Nephron (organoid): Measurements from ENCODE around the gene FERMT2.
A peak's percentile ranks its signal among the peaks of the same experiment; 100 is the strongest.

ENCODE experiments used
- H3K27ac Mint-ChIP-seq, 3 experiments: 2 replicates each; pipeline ENCODE4 v1.8.0; 2020; ENCODE audit warnings: mixed read lengths in 3 of 3, mild to moderate bottlenecking in 2 of 3, moderate library complexity in 1 of 3
- H3K27me3 Mint-ChIP-seq: 2 replicates; pipeline ENCODE4 v1.8.0; 2021; ENCODE audit warnings: low read depth, mild to moderate bottlenecking, moderate library complexity, mixed read lengths
- H3K36me3 Mint-ChIP-seq: 2 replicates; pipeline ENCODE4 v1.8.0; 2020; ENCODE audit warnings: low read depth, mixed read lengths
- H3K4me1 Mint-ChIP-seq: 2 replicates; pipeline ENCODE4 v1.8.0; 2020; ENCODE audit warnings: mixed read lengths
- H3K4me3 Mint-ChIP-seq, 3 experiments: 2 replicates each; pipeline ENCODE4 v1.8.0; 2020; ENCODE audit warnings: mild to moderate bottlenecking in 3 of 3, mixed read lengths in 3 of 3, moderate library complexity in 2 of 3
- H3K9me3 Mint-ChIP-seq: 2 replicates; pipeline ENCODE4 v1.8.0; 2020; ENCODE audit warnings: mixed read lengths
- CTCF ChIP-seq, 3 experiments: fragments of 200-600 bp; sonication (generic); IDR thresholded peaks; one replicate each; pipeline ENCODE4 v1.5.0; 2021; ENCODE audit warnings: antibody characterized with exemption in 3 of 3; ENCODE audit not compliant: unreplicated experiment in 3 of 3

Gene FERMT2

DNA sequence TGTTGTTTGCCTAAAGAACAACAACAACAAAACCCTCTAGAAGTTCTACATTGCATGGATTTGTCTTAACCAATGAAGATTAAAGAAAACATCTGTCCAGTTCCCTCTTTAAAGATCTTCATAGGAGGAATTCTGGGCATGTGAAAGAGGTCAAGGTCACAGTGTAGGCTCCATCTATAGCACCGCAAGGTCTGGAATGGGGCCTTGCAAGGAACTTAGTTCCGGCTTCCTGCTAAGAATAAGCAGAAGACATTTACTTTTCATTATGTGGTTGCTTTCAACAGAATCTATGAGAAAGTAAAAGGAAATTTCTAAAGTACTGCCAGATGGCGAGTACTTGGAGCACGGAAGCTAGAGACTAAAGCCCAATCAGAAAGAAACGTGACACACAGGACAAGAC, 102.2 kb downstream of the FERMT2 start:
- no peak for TF ChIP-seq CTCF (IDR thresholded peaks at IDR 0.05; ENCODE audit: unreplicated experiment in 3 of 3)
- H3K36me3 Mint-ChIP-seq, result peaks cover 4% of the 10 kb centered on the region
- peak overlapping the region; percentile 22 to 75 (median 61) for H3K27ac Mint-ChIP-seq
- peaks cover 2% of the 10 kb centered on the region for H3K9me3 Mint-ChIP-seq
- H3K4me3 Mint-ChIP-seq, result no peak overlapping the region
- H3K4me1 Mint-ChIP-seq, result peaks cover 26% of the 10 kb centered on the region
- no peaks in the 10 kb centered on the region for H3K27me3 Mint-ChIP-seq

DNA sequence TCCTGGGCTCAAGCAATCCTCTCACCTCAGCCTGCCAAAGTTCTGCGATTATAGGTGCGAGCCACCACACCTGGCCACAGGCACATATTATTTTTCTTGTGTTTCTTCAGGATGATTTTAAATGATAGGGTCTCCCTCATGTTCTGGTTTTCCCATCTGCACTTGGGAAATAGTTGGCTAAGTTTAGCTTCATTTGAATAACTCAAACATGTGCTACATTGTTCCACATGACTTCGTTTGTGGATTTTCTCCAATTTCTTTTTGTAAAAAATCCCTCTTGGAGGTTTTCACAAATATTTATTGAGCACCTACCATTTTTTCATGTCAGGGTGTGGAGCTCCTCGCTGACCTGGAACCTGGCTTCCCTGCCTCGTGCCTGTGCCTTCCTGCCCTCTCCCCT, 104.3 kb downstream of the FERMT2 start:
- Mint-ChIP-seq H3K4me3 (no peak overlapping the region), H3K27ac (peak overlapping the region; percentile 6 to 57 (median 51)), H3K27me3 (no peaks in the 10 kb centered on the region), H3K4me1 (peaks cover 18% of the 10 kb centered on the region), H3K36me3 (no peaks in the 10 kb centered on the region), H3K9me3 (no peaks in the 10 kb centered on the region)
- TF ChIP-seq CTCF (IDR thresholded peaks at IDR 0.05; ENCODE audit: unreplicated experiment in 3 of 3), result no peak

GRCh38 chr14:52845081-52845480, 105.8 kb downstream of the FERMT2 start:
- no peaks in the 10 kb centered on the region for H3K36me3 Mint-ChIP-seq
- no peak overlapping the region for H3K4me3 Mint-ChIP-seq
- no peaks in the 10 kb centered on the region for H3K9me3 Mint-ChIP-seq
- peaks cover 18% of the 10 kb centered on the region for H3K4me1 Mint-ChIP-seq
- no peaks in the 10 kb centered on the region for H3K27me3 Mint-ChIP-seq
- H3K27ac Mint-ChIP-seq, result peak overlapping the region; percentile 43 to 75 (median 61)
- no peak for TF ChIP-seq CTCF (IDR thresholded peaks at IDR 0.05; ENCODE audit: unreplicated experiment in 3 of 3)

DNA sequence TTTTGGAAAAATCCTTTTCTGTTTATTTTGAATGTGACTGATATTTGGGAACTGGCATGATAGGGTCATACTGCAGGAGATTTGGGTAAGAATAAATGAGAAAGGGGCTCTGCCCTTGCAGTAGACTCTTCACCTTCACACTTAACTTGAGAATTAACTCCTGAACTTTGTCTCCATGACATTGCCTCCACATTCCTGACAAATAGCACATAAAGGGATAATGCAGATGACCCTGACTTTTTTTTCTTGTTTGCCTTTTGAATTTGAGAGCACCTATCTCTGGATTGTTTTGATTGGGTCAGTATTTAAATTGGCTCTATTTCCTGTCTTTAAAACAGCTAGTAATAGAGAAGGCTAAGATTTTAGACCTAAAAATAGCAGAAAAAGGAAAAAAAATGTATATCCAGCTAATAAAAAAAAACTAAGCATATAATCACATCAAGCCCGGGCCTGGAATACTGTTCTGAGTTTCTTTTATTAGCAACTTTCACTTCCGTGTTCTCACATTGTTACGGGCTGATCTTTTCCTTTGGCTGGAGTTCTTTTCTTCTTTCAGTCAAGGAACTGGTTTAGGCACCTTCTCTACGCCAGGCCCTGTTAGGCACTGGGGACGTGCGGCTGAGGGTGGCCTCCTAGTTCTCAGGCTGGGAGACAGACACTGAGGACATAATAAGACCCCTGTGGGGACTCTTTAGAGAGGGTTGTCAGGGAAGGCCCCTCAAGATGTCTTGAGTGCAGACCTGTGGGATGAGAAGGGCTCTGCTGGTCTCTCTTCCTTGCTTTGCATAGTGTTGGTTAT, 106.4 kb downstream of the FERMT2 start:
- H3K27me3 Mint-ChIP-seq, result no peaks in the 10 kb centered on the region
- no peaks in the 10 kb centered on the region for H3K9me3 Mint-ChIP-seq
- peak overlapping the region; percentile 43 to 75 (median 61) for H3K27ac Mint-ChIP-seq
- no peak for TF ChIP-seq CTCF (IDR thresholded peaks at IDR 0.05; ENCODE audit: unreplicated experiment in 3 of 3)
- H3K36me3 Mint-ChIP-seq, result no peaks in the 10 kb centered on the region
- H3K4me3 Mint-ChIP-seq, result no peak overlapping the region
- H3K4me1 Mint-ChIP-seq, result peaks cover 18% of the 10 kb centered on the region

DNA sequence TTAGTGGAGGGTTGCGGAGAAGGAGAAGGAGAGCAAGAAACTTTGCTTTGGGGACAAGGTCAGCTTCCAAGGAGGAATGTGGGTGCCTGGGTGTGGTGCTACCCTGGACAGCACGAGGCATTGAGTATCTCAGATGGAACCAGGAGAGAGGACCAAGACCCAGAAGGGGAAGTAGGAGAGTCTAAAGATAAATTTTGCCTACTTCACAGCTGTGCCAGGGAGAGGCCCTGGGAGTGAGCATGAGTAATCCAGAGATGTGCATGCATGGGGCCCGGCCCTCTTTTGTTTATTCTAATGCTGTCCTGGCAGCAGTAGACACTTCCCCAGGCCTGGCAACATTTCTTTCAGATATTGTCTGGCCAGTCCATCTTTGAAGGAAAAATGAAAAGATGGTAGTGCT, 110.0 kb downstream of the FERMT2 start:
- no peak for TF ChIP-seq CTCF (IDR thresholded peaks at IDR 0.05; ENCODE audit: unreplicated experiment in 3 of 3)
- H3K36me3 Mint-ChIP-seq, result no peaks in the 10 kb centered on the region
- H3K27me3 Mint-ChIP-seq, result no peaks in the 10 kb centered on the region
- peaks cover 12% of the 10 kb centered on the region for H3K4me1 Mint-ChIP-seq
- H3K4me3 Mint-ChIP-seq, result no peak overlapping the region
- no peak overlapping the region for H3K27ac Mint-ChIP-seq
- H3K9me3 Mint-ChIP-seq, result no peaks in the 10 kb centered on the region

DNA sequence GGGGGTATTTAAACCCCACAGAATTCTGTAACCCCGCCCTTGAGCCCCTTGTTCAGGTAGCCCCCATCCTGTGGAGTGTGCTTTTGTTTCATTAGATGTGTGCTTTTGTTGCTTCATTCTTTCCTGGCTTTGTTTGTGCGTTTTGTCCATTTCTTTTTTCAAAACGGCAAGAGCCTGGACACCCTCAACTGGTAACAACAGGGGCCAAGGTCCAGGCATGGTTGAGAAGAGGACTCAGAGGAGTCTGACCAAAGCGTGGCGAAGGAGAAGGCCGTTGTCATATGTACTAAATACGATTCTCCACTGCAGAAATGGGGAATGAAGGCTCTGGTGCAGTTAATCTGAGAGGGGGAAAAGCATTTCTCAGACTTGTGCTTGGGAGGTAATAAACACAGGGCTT, 113.4 kb downstream of the FERMT2 start:
- no peak for TF ChIP-seq CTCF (IDR thresholded peaks at IDR 0.05; ENCODE audit: unreplicated experiment in 3 of 3)
- no peaks in the 10 kb centered on the region for H3K9me3 Mint-ChIP-seq
- no peaks in the 10 kb centered on the region for H3K27me3 Mint-ChIP-seq
- H3K36me3 Mint-ChIP-seq, result no peaks in the 10 kb centered on the region
- peaks cover 18% of the 10 kb centered on the region for H3K4me1 Mint-ChIP-seq
- no peak overlapping the region for H3K4me3 Mint-ChIP-seq
- H3K27ac Mint-ChIP-seq, result no peak overlapping the region
